B cell (primary cell): ENCODE data around the gene LCOR. TPM values are rescaled to one million over a fixed set of nuclear protein-coding genes. Genes with fewer than 3 reads are reported as not detected.

Experiments
- ATAC-seq: fragments of 200-7000 bp; cut with Tn5 transposase; one replicate; pipeline ENCODE4 v1.10.0; 2021; ENCODE audit warnings: low read depth, mild to moderate bottlenecking, moderate number of reproducible peaks, moderate library complexity
- CTCF ChIA-PET: fragments of 350-600 bp; sonication (Branson Sonifier 250); formaldehyde crosslinking; loops from one replicate; lab custom pipeline; 2021; ENCODE audit warnings: antibody characterized with exemption, inconsistent platforms; lab: Charles Lee
- POLR2A ChIA-PET: fragments of 350-600 bp; sonication (Branson Sonifier 250); formaldehyde crosslinking; loops from one replicate; lab custom pipeline; 2021; ENCODE audit warnings: antibody characterized with exemption; lab: Charles Lee
- DNase-seq: peaks from one replicate; pipeline ENCODE4 v3.0.0; 2013
- H2AFZ ChIP-seq: 2 replicates; pipeline ENCODE4 v1.6.1; 2012; ENCODE audit warnings: mild to moderate bottlenecking, low read depth, low read length; ENCODE audit not compliant: insufficient read depth, poor library complexity, severe bottlenecking
- H3K27ac ChIP-seq, 2 donors: 1 replicate in 1 of 2; 2 replicates in 1 of 2; pipeline ENCODE4 v1.5.1; 2012 to 2013; ENCODE audit warnings: low read length in 2 of 2, mild to moderate bottlenecking in 2 of 2, moderate library complexity in 1 of 2
- H3K27me3 ChIP-seq, 4 experiments: fragments of 200-600 bp in 1 of 4; sonication (generic) in 1 of 4; replicated peaks in 1 of 4; 1 replicate in 2 of 4; 2 replicates in 2 of 4; pipeline versions ENCODE4 v1.6.1 to v1.7.0; 2013 to 2016; ENCODE audit warnings: low read length in 3 of 4, mild to moderate bottlenecking in 2 of 4, mixed read lengths in 1 of 4, moderate library complexity in 1 of 4; ENCODE audit not compliant: insufficient read depth in 4 of 4, control insufficient read depth in 3 of 4; ENCODE audit errors: control extremely low read depth in 1 of 4
- H3K36me3 ChIP-seq, 2 experiments: replicated peaks in 1 of 2; 1 replicate in 1 of 2; 2 replicates in 1 of 2; pipeline versions ENCODE4 v1.6.1 to v1.7.1; 2013; ENCODE audit warnings: low read length in 1 of 2; ENCODE audit not compliant: insufficient read depth in 2 of 2, control insufficient read depth in 1 of 2; ENCODE audit errors: control extremely low read depth in 1 of 2, extremely low read depth in 1 of 2
- H3K4me1 ChIP-seq, 2 donors: fragments of 200-600 bp in 1 of 2; sonication (generic) in 1 of 2; 1 replicate in 1 of 2; 2 replicates in 1 of 2; pipeline versions ENCODE4 v1.5.1 to v1.6.1; 2013 to 2017; ENCODE audit warnings: low read length in 2 of 2; ENCODE audit not compliant: control insufficient read depth in 2 of 2, insufficient read depth in 2 of 2
- H3K4me2 ChIP-seq: replicated peaks from 2 replicates; pipeline ENCODE3; 2012; ENCODE audit warnings: mild to moderate bottlenecking, low read depth, low read length; ENCODE audit not compliant: poor library complexity, severe bottlenecking
- H3K4me3 ChIP-seq, 5 experiments: fragments of 200-600 bp in 1 of 5; sonication (generic) in 1 of 5; 1 replicate in 3 of 5; 2 replicates in 2 of 5; pipeline versions ENCODE4 v1.5.1 to v1.7.0; 2011 to 2016; ENCODE audit warnings: low read length in 4 of 5, mild to moderate bottlenecking in 4 of 5, low read depth in 2 of 5, control low read depth in 1 of 5, moderate library complexity in 1 of 5; ENCODE audit not compliant: insufficient read depth in 1 of 5; ENCODE audit errors: control extremely low read depth in 1 of 5, extremely low read depth in 1 of 5
- H3K79me2 ChIP-seq: fragments of 200-600 bp; sonication (generic); one replicate; pipeline ENCODE4 v1.6.0; 2016; ENCODE audit warnings: low read length; ENCODE audit not compliant: control insufficient read depth, insufficient read depth
- H3K9ac ChIP-seq: fragments of 200-600 bp; sonication (generic); 2 replicates; pipeline ENCODE4 v1.6.1; 2017; ENCODE audit warnings: mild to moderate bottlenecking, low read length, moderate library complexity
- H3K9me3 ChIP-seq, 3 donors: one replicate each; pipeline versions ENCODE4 v1.6.1 to v1.7.1; 2013; ENCODE audit warnings: low read length in 2 of 3; ENCODE audit not compliant: control insufficient read depth in 2 of 3, insufficient read depth in 1 of 3; ENCODE audit errors: control extremely low read depth in 1 of 3
- H4K20me1 ChIP-seq: 2 replicates; pipeline ENCODE4 v1.6.0; 2012; ENCODE audit warnings: mild to moderate bottlenecking, low read length; ENCODE audit not compliant: insufficient read depth, control insufficient read depth, poor library complexity, severe bottlenecking
- H3K27ac Mint-ChIP-seq: one replicate; pipeline ENCODE4 v1.8.0; 2021; ENCODE audit warnings: mixed read lengths
- H3K27me3 Mint-ChIP-seq: one replicate; pipeline ENCODE4 v1.8.0; 2021; ENCODE audit warnings: mixed read lengths
- H3K4me1 Mint-ChIP-seq: one replicate; pipeline ENCODE4 v1.8.0; 2021; ENCODE audit warnings: mixed read lengths
- H3K4me3 Mint-ChIP-seq: one replicate; pipeline ENCODE4 v1.8.0; 2021; ENCODE audit warnings: mixed read lengths
- H3K9me3 Mint-ChIP-seq: one replicate; pipeline ENCODE4 v1.8.0; 2022; ENCODE audit warnings: mixed read lengths; ENCODE audit not compliant: insufficient read depth
- EZH2 ChIP-seq: IDR thresholded peaks from 2 replicates; pipeline ENCODE4 v1.6.1; 2012; ENCODE audit warnings: borderline replicate concordance, low read depth, mild to moderate bottlenecking, moderate library complexity, low read length; ENCODE audit not compliant: insufficient read depth, poor library complexity, severe bottlenecking
- WGBS: methylation state at CpG from one replicate; pipeline ENCODE4 v1.1.5; 2013; ENCODE audit warnings: missing lambda C conversion rate; ENCODE audit not compliant: insufficient coverage; 5-methylcytosine and 5-hydroxymethylcytosine counted together
- intact Hi-C: fragments of 100-400 bp; cut with micrococcal nuclease; formaldehyde crosslinking; loops from one replicate; pipeline ENCODE4 v1.10.0; 2022
- polyA plus RNA-seq: library from polyadenylated mRNA; depleted of rRNA; stranded (reverse); fragments of >200 nt; gene quantifications from 2 replicates; pipeline ENCODE4 v1.2.3, GENCODE V29; 2012
- total RNA-seq, 2 donors: library from RNA; stranded (reverse); fragments of 120-200 nt in 1 of 2; gene quantifications; 1 replicate in 1 of 2; 2 replicates in 1 of 2; pipeline versions ENCODE4 v1.2.3 to v1.2.4, GENCODE V29; 2013 to 2022
- TF ChIP-seq, protein P1 (sequence below): fragments of 200-600 bp; IDR thresholded peaks from one replicate; pipeline ENCODE4 v1.8.0; 2022; ENCODE audit warnings: antibody characterized with exemption, mild to moderate bottlenecking

The LCOR gene
- total and polyA plus RNA-seq, 2 donors (not counting 1 experiment from before 2014, with no cell fraction given) = 5.1 to 70.0 TPM

DNA sequence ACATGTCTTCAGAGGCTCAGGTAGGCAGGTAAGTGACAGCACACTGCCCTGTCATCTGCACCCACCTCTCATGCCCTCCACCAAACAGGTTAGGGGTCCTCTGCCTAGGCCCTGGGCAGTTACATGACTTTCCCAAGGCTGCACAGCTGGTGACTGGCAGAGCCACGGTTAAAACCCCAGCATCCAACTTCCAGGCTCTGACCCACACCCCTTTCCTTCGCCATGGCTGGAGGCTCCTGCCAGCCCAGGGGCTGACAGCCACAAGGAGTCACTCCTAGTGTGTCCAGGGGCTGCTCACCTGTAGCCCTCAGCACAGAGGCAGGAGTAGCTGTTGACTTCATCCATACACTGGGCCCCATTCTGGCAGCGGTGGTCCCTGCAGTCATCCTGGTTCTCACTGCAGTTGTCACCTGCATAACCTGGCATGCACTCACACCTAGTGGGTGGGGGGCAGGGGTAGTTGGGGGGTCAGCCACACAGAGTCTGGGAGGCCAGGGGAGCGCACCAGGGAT is 178.7 kb downstream of the LCOR start:
- POLR2A ChIA-PET = no interaction called here
- H3K9me3 Mint-ChIP-seq = peaks cover 3% of the 10 kb centered on the region
- no peaks in the 10 kb centered on the region for H3K36me3 ChIP-seq
- CTCF ChIA-PET = interaction anchor here (0.9 to 1.9 kb wide), 2 partner anchors 15 to 17 kb away, joined by 3 to 4 read pairs; no protein-coding TSS in a partner anchor
- H3K27me3 Mint-ChIP-seq = peaks cover under 1% of the 10 kb centered on the region
- H3K9ac ChIP-seq = no peak overlapping the region
- no peak overlapping the region for H3K4me2 ChIP-seq
- H3K27ac ChIP-seq = no peak overlapping the region
- no peak overlapping the region for H3K27ac Mint-ChIP-seq
- H3K9me3 ChIP-seq = peaks cover 0 to 21% (median 15%) of the 10 kb centered on the region in 3 donors
- intact Hi-C loops = no loop called here
- peaks cover 3% of the 10 kb centered on the region for H3K4me1 Mint-ChIP-seq
- H4K20me1 ChIP-seq = no peaks in the 10 kb centered on the region
- DNase-seq = no peak
- H2AFZ ChIP-seq = no peak overlapping the region
- no peak overlapping the region for H3K4me3 ChIP-seq
- no peaks in the 10 kb centered on the region for H3K79me2 ChIP-seq
- TF ChIP-seq, protein P1, sequence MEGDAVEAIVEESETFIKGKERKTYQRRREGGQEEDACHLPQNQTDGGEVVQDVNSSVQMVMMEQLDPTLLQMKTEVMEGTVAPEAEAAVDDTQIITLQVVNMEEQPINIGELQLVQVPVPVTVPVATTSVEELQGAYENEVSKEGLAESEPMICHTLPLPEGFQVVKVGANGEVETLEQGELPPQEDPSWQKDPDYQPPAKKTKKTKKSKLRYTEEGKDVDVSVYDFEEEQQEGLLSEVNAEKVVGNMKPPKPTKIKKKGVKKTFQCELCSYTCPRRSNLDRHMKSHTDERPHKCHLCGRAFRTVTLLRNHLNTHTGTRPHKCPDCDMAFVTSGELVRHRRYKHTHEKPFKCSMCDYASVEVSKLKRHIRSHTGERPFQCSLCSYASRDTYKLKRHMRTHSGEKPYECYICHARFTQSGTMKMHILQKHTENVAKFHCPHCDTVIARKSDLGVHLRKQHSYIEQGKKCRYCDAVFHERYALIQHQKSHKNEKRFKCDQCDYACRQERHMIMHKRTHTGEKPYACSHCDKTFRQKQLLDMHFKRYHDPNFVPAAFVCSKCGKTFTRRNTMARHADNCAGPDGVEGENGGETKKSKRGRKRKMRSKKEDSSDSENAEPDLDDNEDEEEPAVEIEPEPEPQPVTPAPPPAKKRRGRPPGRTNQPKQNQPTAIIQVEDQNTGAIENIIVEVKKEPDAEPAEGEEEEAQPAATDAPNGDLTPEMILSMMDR = no peak
- no peak for TF ChIP-seq EZH2
- H3K4me3 Mint-ChIP-seq = no peak overlapping the region
- H3K4me1 ChIP-seq = no peaks in the 10 kb centered on the region
- no peak for ATAC-seq
- H3K27me3 ChIP-seq = no peaks in the 10 kb centered on the region
- WGBS = 95% methylated on average over 2 of the region's 4 CpGs

DNA sequence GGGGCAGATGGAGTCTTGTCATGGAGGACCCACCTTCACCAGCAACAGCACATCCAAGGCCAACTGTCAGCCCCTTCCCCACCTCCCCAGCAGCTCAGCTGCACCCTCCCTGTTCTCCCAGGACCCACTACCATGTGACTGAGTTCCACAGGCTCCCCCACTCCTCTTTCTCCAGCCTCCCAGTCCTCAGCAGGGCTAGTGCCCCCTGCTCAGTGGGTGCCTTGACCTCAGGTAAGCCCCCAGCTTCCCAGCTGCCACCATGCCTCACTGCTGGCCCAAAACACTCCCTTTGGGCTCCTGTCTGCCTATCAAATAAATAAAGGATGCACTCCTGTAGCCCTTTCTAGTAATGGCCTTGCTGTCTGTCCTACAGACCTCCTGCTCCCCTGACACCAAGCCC is 179.3 kb downstream of the LCOR start:
- ChIA-PET POLR2A (no interaction called here), CTCF (interaction anchor here (1.9 kb wide), 1 partner anchor 14 kb away, joined by 4 read pairs; no protein-coding TSS in a partner anchor)
- TF ChIP-seq EZH2 = no peak
- TF ChIP-seq, protein P1 = no peak
- H3K27ac Mint-ChIP-seq = no peak overlapping the region
- Histone ChIP-seq H3K9ac (no peak overlapping the region), H3K27ac (no peak overlapping the region), H3K27me3 (no peaks in the 10 kb centered on the region), H2AFZ (no peak overlapping the region), H3K36me3 (no peaks in the 10 kb centered on the region), H3K4me1 (peaks cover 0 to 2% of the 10 kb centered on the region in 2 donors), H3K79me2 (no peaks in the 10 kb centered on the region), H3K4me2 (no peak overlapping the region), H4K20me1 (no peaks in the 10 kb centered on the region), H3K4me3 (no peak overlapping the region), H3K9me3 (peaks cover 0 to 15% (median 15%) of the 10 kb centered on the region in 3 donors)
- H3K9me3 Mint-ChIP-seq = peaks cover 3% of the 10 kb centered on the region
- peaks cover 3% of the 10 kb centered on the region for H3K4me1 Mint-ChIP-seq
- no peaks in the 10 kb centered on the region for H3K27me3 Mint-ChIP-seq
- ATAC-seq (no peak), DNase-seq (no peak)
- intact Hi-C loops = no loop called here
- no peak overlapping the region for H3K4me3 Mint-ChIP-seq
